Astrocyte of the spinal cord (primary cell): ENCODE results near the gene RNF180.
"Not testable (repeated sequence)": the region's sequence is repeated elsewhere in the genome, so short reads cannot be mapped to it uniquely, and the experiment has no call there.

ENCODE experiments used
- DNase-seq: peaks from one replicate; pipeline ENCODE4 v3.0.0; 2011; ENCODE audit warnings: low read depth, low spot score
- H3K4me3 ChIP-seq: 2 replicates; pipeline ENCODE4 v1.5.1; 2011; ENCODE audit warnings: low read depth, mild to moderate bottlenecking, low read length, moderate library complexity
- in situ Hi-C: cut with HindIII; loops from 2 replicates; pipeline ENCODE4 v1.10.0; 2017; ENCODE audit warnings: low sequenced_read_pairs
- TF ChIP-seq, protein P1 (sequence below): IDR thresholded peaks from 2 replicates; pipeline ENCODE4 v1.5.1; 2012; ENCODE audit warnings: low read depth, mild to moderate bottlenecking, low read length, inconsistent platforms

RNF180 gene

DNA sequence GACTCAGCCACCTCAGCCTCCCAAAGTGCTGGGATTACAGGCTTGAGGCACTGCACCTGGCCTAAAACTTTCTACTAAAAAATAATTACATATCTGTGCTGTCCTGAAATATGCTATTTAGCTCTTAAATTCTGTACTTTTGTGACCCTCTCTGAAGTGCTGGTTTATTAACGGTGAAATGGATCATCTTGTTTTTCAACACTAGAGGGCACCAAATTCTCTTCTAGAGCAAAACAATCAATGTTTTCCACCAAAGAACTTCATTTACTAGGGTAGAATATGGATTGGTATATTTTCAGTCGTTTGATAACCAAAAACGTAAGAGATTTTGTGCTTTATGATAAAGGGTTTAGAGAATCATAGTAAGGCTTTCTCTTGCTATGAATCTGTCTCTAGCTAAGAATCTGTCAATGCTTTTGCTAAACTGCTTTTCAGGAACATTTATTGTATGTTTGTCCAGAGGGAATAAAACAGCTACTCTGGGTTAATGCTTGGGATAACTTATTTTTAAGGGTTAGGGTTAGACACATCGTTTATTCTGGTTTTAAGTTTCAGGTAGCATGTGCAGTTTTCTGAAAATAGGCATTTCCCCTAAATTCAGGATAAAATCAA, 63.6 kb downstream of the RNF180 start:
- H3K4me3 ChIP-seq = no peak overlapping the region
- TF ChIP-seq, protein P1, sequence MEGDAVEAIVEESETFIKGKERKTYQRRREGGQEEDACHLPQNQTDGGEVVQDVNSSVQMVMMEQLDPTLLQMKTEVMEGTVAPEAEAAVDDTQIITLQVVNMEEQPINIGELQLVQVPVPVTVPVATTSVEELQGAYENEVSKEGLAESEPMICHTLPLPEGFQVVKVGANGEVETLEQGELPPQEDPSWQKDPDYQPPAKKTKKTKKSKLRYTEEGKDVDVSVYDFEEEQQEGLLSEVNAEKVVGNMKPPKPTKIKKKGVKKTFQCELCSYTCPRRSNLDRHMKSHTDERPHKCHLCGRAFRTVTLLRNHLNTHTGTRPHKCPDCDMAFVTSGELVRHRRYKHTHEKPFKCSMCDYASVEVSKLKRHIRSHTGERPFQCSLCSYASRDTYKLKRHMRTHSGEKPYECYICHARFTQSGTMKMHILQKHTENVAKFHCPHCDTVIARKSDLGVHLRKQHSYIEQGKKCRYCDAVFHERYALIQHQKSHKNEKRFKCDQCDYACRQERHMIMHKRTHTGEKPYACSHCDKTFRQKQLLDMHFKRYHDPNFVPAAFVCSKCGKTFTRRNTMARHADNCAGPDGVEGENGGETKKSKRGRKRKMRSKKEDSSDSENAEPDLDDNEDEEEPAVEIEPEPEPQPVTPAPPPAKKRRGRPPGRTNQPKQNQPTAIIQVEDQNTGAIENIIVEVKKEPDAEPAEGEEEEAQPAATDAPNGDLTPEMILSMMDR = peak; percentile 53
- peak; percentile 45 for DNase-seq

DNA sequence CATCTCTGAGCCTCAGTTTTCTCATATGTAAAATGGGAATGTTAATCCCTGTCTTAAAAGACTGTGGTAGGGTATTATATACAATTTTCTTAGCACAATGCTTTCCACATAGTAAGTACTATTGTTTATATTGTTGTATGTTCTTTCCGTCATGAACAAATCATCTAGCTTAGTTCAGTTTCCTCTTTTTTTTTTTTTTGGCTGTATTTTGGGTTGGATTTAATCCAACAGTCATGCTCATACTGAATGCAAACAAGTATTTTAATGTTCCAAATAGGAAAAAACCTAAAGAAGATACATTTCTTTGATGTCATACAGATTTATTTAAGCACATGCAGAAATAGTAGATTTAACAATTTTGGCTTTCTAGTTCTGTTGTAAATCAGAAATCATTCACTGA, 95.1 kb downstream of the RNF180 start:
- no peak for DNase-seq
- H3K4me3 ChIP-seq = no peak overlapping the region
- in situ Hi-C loops = no loop called here
- TF ChIP-seq, protein P1 = no peak

More for the DNA sequence above, 63.6 kb downstream of the RNF180 start:
- in situ Hi-C loops = no loop called here

DNA sequence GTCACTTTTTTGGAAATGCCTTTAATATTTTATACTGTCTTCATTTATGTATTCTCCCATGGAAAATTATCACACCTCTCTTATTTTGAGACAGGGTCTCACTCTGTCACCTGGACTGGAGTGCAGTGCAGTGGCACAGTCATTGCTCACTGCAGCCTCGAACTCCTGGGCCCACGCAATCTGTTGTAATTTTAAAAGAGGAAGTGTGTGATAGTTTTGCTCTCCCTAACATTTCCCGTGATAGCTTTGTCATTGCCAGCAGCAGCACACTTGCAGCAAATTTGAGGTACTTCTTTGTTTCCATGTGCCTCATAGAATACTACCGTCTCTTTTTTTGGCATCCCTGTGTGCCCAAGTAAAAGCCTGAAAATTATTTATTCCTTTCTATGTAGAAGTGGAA, 103.5 kb downstream of the RNF180 start:
- no peak overlapping the region for H3K4me3 ChIP-seq
- DNase-seq = no peak
- in situ Hi-C loops = no loop called here
- TF ChIP-seq, protein P1 = no peak

DNA sequence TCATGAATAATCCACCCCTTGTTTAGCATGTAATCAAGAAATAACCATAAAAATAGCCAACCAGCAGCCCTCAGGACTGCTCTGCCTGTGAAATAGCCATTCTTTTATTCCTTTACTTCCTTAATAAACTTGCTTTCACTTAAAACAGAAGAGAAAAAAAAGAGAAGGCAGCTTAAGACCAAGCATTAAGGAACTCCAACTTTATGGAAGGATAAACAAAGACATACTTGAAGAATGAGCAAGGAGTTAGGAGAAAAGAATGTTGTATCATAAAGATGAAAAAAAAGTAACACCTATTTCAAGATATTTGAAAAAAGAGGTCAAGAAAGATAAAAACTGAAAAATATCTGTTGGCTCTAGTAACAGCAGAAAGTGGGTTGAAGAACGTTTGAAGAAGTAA, 107.6 kb downstream of the RNF180 start:
- TF ChIP-seq, protein P1 = no peak
- DNase-seq = no peak
- in situ Hi-C loops = no loop called here
- no peak overlapping the region for H3K4me3 ChIP-seq

DNA sequence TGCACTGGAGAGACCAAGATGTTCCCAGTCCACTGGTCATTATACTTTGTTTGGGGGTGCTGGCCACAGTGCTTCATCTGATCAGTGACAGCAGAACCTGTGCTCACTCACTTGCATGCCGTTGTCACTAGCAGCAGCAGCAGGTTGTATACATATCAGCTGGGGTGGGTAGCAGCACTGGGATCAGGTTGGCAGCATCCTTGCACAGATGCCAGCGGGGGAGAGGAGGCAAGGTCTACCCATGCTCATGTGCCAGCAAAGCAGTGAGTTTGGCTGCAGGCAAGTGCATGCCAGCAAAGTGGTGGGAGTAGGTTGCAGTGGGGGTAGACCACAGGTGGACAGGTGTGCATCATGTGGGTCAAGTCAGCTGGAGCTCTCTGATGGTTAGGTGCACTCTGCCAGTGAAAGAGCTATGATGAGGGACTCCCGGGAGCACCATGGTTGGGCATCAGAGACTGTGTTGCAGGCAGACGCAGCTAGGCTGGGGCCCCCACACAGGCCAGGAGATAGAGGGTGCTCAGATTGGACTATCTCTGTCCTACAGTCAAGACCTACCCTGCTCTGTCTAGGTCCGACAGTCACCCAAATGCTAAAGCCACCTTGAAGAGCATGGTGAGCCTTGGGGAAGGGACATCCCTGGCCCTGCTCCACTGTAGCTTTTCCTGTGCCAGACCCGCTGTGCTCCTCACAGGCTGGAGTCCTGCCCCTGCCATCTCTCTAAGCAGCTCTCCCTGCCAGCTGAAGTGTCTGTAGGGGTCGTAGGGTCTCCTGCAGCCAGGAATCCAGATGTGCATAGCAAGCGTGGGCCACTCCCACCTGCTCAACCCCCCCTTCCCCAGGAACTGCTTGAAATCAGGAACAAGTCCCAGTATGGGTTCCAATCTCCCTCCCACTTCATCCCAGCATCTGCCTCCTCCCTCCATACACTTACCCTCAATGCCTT, 119.8 kb downstream of the RNF180 start:
- in situ Hi-C loops = no loop called here

DNA sequence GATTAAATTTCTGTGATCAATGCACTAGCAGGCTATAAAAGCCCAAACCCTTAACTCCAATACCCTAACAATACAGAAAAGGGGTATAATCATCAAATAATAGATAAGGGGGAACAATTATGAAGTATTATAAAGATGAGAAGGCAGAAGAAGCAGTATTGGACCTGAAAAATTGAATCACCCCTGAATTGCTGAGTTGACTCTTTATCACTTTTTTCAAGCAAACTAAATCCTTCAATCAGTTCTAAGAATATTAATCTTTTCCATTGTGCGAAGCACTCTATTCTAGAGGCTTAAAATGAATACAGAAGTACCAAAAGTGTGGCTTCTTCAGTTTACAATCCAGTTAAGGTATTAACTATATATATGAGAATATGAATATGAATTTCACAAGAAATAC, 120.7 kb downstream of the RNF180 start:
- in situ Hi-C loops = no loop called here
- TF ChIP-seq, protein P1 = no peak

More for the DNA sequence above, 119.8 kb downstream of the RNF180 start:
- no peak for DNase-seq
- no peak overlapping the region for H3K4me3 ChIP-seq
- TF ChIP-seq, protein P1 = no peak

DNA sequence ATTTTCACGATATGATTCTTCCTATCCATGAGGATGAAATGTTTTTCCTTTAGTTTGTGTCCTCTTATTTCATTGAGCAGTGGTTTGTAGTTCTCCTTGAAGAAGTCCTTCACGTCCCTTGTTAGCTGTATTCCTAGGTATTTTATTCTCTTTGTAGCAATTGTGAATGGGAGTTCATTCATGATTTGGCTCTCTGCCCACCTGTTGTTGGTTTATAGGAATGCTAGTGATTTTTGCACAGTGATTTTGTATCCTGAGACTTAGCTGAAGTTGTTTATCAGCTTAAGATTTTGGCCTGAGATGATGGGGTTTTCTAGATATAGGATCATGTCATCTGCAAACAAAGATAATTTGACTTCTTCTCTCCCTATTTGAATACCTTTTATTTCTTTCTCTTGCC, 122.9 kb downstream of the RNF180 start:
- in situ Hi-C loops, H3K4me3 ChIP-seq, DNase-seq: not testable (repeated sequence)

More for the DNA sequence above, 120.7 kb downstream of the RNF180 start:
- DNase-seq = no peak
- no peak overlapping the region for H3K4me3 ChIP-seq
